WTC11 (cell line): ENCODE measurements around the gene RNF44. TPM values are rescaled to one million over a fixed set of nuclear protein-coding genes. Genes with fewer than 3 reads are reported as not detected.

Source experiments
- ATAC-seq: fragments of 200-7000 bp; cut with Tn5 transposase; 2 replicates; pipeline ENCODE4 v1.10.0; 2021; ENCODE audit warnings: mild to moderate bottlenecking, moderate library complexity
- CTCF ChIA-PET: fragments of 300-600 bp; sonication (Branson Sonifier 250); formaldehyde crosslinking; loops from one replicate; lab custom pipeline; 2021; ENCODE audit warnings: antibody characterized with exemption; lab: Charles Lee
- POLR2A ChIA-PET: fragments of 350-600 bp; sonication (Branson Sonifier 250); formaldehyde crosslinking; loops from one replicate; lab custom pipeline; 2021; ENCODE audit warnings: antibody characterized with exemption; lab: Charles Lee
- DNase-seq: peaks from one replicate; pipeline ENCODE4 v3.0.0; 2021; ENCODE audit warnings: low spot score
- H3K27ac Mint-ChIP-seq: 2 replicates; pipeline ENCODE4 v1.8.0; 2021; ENCODE audit warnings: mixed read lengths
- H3K27me3 Mint-ChIP-seq: 2 replicates; pipeline ENCODE4 v1.8.0; 2021; ENCODE audit warnings: low read depth, mild to moderate bottlenecking, moderate library complexity, mixed read lengths
- H3K36me3 Mint-ChIP-seq: 2 replicates; pipeline ENCODE4 v1.8.0; 2021; ENCODE audit warnings: mixed read lengths
- H3K4me1 Mint-ChIP-seq: 2 replicates; pipeline ENCODE4 v1.8.0; 2022; ENCODE audit warnings: mixed read lengths
- H3K4me3 Mint-ChIP-seq: 2 replicates; pipeline ENCODE4 v1.8.0; 2021; ENCODE audit warnings: mild to moderate bottlenecking, moderate library complexity, mixed read lengths
- H3K9me3 Mint-ChIP-seq: 2 replicates; pipeline ENCODE4 v1.8.0; 2021; ENCODE audit warnings: mixed read lengths
- ESRRA ChIP-seq: sonication (generic); formaldehyde crosslinking; IDR thresholded peaks from 2 replicates; pipeline ENCODE4 v1.8.1; 2022; ENCODE audit warnings: mild to moderate bottlenecking, missing genetic modification reagents, borderline replicate concordance
- FOXP1 ChIP-seq: sonication (generic); formaldehyde crosslinking; IDR thresholded peaks from 2 replicates; pipeline ENCODE4 v1.8.0; 2022; ENCODE audit warnings: missing genetic modification reagents, mild to moderate bottlenecking, moderate library complexity, borderline replicate concordance
- HMGA2 ChIP-seq: fragments of 250-450 bp; sonication (Bioruptor Pico); IDR thresholded peaks from 2 replicates; pipeline ENCODE4 v1.4.0; 2021; ENCODE audit warnings: mild to moderate bottlenecking, moderate library complexity
- JAZF1 ChIP-seq: fragments of 250-450 bp; sonication (Bioruptor Pico); IDR thresholded peaks from 2 replicates; pipeline ENCODE4 v1.9.0; 2021; ENCODE audit warnings: moderate library complexity, mild to moderate bottlenecking, inconsistent platforms
- KAT7 ChIP-seq: sonication (generic); formaldehyde crosslinking; IDR thresholded peaks from 2 replicates; pipeline ENCODE4 v1.8.1; 2023; ENCODE audit warnings: missing genetic modification reagents, mild to moderate bottlenecking, borderline replicate concordance
- NFE2L1 ChIP-seq: sonication (generic); formaldehyde crosslinking; IDR thresholded peaks from 2 replicates; pipeline ENCODE4 v1.8.1; 2023; ENCODE audit warnings: missing genetic modification reagents
- NFYB ChIP-seq: sonication (generic); formaldehyde crosslinking; conservative IDR thresholded peaks from 2 replicates; pipeline ENCODE4 v1.8.0; 2022; ENCODE audit warnings: low read depth, missing genetic modification reagents
- SP1 ChIP-seq: sonication (generic); formaldehyde crosslinking; conservative IDR thresholded peaks from 2 replicates; pipeline ENCODE4 v1.8.1; 2022; ENCODE audit warnings: missing genetic modification reagents
- ZNF263 ChIP-seq: sonication (generic); formaldehyde crosslinking; IDR thresholded peaks from 2 replicates; pipeline ENCODE4 v1.8.1; 2022; ENCODE audit warnings: low read depth, mild to moderate bottlenecking, moderate library complexity, missing genetic modification reagents
- ZNF317 ChIP-seq: sonication (generic); formaldehyde crosslinking; IDR thresholded peaks from 2 replicates; pipeline ENCODE4 v1.8.1; 2023; ENCODE audit warnings: low read depth, mild to moderate bottlenecking, moderate library complexity, missing genetic modification reagents, borderline replicate concordance
- total RNA-seq: library from RNA; stranded (reverse); gene quantifications from 3 replicates; pipeline ENCODE4 v1.2.3, GENCODE V29; 2021
- TF ChIP-seq, protein P1 (sequence below): fragments of 200-600 bp; IDR thresholded peaks from 2 replicates; pipeline ENCODE4 v1.8.0; 2022; ENCODE audit warnings: antibody characterized with exemption
- TF ChIP-seq, protein P2 (sequence below): sonication (generic); formaldehyde crosslinking; IDR thresholded peaks from 2 replicates; pipeline ENCODE4 v1.8.1; 2023; ENCODE audit warnings: mild to moderate bottlenecking, missing genetic modification reagents, moderate library complexity
- TF ChIP-seq, protein P3 (sequence below): sonication (generic); formaldehyde crosslinking; IDR thresholded peaks from 2 replicates; pipeline ENCODE4 v1.8.1; 2022; ENCODE audit warnings: mild to moderate bottlenecking, moderate library complexity, missing genetic modification reagents
- TF ChIP-seq, protein P4 (sequence below): sonication (generic); formaldehyde crosslinking; IDR thresholded peaks from 2 replicates; pipeline ENCODE4 v1.8.1; 2023; ENCODE audit warnings: mild to moderate bottlenecking, moderate library complexity, missing genetic modification reagents
- TF ChIP-seq, protein P5 (sequence below): sonication (generic); formaldehyde crosslinking; IDR thresholded peaks from 2 replicates; pipeline ENCODE4 v1.8.0; 2022; ENCODE audit warnings: missing genetic modification reagents
- TF ChIP-seq, protein P6 (sequence below): sonication (generic); formaldehyde crosslinking; IDR thresholded peaks from 2 replicates; pipeline ENCODE4 v1.8.0; 2023; ENCODE audit warnings: mild to moderate bottlenecking, missing genetic modification reagents
- TF ChIP-seq, protein P7 (sequence below): sonication (generic); formaldehyde crosslinking; IDR thresholded peaks from 2 replicates; pipeline ENCODE4 v1.8.1; 2023; ENCODE audit warnings: mild to moderate bottlenecking, missing genetic modification reagents
- TF ChIP-seq, protein P8 (sequence below): sonication (generic); formaldehyde crosslinking; IDR thresholded peaks from 2 replicates; pipeline ENCODE4 v1.8.0; 2022; ENCODE audit warnings: mild to moderate bottlenecking, missing genetic modification reagents

The RNF44 gene
- total RNA-seq, 1 experiment from 2014 or later = 233 TPM

DNA sequence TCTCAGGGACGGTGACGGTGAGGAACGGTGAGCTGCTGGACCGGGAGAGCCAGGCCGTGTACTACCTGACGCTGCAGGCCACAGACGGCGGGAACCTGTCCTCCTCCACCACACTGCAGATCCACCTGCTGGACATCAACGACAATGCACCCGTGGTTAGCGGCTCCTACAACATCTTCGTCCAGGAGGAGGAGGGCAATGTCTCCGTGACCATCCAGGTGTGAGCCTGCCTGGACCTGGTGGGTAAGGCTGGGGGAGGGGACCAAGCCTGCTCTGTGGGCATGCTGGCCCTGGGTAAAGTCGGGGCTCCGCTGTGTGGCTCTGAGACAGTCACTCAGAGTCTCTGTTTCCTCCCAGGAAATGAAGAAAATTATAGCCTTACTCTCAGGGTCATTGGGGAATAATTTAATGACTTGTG lies 41.2 kb upstream of the RNF44 start (continued):
- TF ChIP-seq, protein P1, sequence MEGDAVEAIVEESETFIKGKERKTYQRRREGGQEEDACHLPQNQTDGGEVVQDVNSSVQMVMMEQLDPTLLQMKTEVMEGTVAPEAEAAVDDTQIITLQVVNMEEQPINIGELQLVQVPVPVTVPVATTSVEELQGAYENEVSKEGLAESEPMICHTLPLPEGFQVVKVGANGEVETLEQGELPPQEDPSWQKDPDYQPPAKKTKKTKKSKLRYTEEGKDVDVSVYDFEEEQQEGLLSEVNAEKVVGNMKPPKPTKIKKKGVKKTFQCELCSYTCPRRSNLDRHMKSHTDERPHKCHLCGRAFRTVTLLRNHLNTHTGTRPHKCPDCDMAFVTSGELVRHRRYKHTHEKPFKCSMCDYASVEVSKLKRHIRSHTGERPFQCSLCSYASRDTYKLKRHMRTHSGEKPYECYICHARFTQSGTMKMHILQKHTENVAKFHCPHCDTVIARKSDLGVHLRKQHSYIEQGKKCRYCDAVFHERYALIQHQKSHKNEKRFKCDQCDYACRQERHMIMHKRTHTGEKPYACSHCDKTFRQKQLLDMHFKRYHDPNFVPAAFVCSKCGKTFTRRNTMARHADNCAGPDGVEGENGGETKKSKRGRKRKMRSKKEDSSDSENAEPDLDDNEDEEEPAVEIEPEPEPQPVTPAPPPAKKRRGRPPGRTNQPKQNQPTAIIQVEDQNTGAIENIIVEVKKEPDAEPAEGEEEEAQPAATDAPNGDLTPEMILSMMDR = peak; percentile 64
- TF ChIP-seq, protein P2, sequence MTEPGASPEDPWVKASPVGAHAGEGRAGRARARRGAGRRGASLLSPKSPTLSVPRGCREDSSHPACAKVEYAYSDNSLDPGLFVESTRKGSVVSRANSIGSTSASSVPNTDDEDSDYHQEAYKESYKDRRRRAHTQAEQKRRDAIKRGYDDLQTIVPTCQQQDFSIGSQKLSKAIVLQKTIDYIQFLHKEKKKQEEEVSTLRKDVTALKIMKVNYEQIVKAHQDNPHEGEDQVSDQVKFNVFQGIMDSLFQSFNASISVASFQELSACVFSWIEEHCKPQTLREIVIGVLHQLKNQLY (CRISPR knock-in tag) = no peak
- TF ChIP-seq, protein P3, sequence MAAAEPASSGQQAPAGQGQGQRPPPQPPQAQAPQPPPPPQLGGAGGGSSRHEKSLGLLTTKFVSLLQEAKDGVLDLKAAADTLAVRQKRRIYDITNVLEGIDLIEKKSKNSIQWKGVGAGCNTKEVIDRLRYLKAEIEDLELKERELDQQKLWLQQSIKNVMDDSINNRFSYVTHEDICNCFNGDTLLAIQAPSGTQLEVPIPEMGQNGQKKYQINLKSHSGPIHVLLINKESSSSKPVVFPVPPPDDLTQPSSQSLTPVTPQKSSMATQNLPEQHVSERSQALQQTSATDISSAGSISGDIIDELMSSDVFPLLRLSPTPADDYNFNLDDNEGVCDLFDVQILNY = peak; percentile 88; the same call in 1 of the 2 replicates
- TF ChIP-seq FOXP1 (peak; percentile 77; the same call in 1 of the 2 replicates), ZNF263 (CRISPR knock-in tag) (no peak), JAZF1 (CRISPR knock-in tag) (no peak), NFYB (CRISPR knock-in tag) (no peak)
- TF ChIP-seq, protein P4, sequence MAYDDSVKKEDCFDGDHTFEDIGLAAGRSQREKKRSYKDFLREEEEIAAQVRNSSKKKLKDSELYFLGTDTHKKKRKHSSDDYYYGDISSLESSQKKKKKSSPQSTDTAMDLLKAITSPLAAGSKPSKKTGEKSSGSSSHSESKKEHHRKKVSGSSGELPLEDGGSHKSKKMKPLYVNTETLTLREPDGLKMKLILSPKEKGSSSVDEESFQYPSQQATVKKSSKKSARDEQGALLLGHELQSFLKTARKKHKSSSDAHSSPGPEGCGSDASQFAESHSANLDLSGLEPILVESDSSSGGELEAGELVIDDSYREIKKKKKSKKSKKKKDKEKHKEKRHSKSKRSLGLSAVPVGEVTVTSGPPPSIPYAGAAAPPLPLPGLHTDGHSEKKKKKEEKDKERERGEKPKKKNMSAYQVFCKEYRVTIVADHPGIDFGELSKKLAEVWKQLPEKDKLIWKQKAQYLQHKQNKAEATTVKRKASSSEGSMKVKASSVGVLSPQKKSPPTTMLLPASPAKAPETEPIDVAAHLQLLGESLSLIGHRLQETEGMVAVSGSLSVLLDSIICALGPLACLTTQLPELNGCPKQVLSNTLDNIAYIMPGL (CRISPR knock-in tag) = 0 out of 2 replicates have a peak, but pooled peaks have one; percentile 50
- TF ChIP-seq, protein P5, sequence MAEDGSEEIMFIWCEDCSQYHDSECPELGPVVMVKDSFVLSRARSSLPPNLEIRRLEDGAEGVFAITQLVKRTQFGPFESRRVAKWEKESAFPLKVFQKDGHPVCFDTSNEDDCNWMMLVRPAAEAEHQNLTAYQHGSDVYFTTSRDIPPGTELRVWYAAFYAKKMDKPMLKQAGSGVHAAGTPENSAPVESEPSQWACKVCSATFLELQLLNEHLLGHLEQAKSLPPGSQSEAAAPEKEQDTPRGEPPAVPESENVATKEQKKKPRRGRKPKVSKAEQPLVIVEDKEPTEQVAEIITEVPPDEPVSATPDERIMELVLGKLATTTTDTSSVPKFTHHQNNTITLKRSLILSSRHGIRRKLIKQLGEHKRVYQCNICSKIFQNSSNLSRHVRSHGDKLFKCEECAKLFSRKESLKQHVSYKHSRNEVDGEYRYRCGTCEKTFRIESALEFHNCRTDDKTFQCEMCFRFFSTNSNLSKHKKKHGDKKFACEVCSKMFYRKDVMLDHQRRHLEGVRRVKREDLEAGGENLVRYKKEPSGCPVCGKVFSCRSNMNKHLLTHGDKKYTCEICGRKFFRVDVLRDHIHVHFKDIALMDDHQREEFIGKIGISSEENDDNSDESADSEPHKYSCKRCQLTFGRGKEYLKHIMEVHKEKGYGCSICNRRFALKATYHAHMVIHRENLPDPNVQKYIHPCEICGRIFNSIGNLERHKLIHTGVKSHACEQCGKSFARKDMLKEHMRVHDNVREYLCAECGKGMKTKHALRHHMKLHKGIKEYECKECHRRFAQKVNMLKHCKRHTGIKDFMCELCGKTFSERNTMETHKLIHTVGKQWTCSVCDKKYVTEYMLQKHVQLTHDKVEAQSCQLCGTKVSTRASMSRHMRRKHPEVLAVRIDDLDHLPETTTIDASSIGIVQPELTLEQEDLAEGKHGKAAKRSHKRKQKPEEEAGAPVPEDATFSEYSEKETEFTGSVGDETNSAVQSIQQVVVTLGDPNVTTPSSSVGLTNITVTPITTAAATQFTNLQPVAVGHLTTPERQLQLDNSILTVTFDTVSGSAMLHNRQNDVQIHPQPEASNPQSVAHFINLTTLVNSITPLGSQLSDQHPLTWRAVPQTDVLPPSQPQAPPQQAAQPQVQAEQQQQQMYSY (CRISPR knock-in tag) = no peak

DNA sequence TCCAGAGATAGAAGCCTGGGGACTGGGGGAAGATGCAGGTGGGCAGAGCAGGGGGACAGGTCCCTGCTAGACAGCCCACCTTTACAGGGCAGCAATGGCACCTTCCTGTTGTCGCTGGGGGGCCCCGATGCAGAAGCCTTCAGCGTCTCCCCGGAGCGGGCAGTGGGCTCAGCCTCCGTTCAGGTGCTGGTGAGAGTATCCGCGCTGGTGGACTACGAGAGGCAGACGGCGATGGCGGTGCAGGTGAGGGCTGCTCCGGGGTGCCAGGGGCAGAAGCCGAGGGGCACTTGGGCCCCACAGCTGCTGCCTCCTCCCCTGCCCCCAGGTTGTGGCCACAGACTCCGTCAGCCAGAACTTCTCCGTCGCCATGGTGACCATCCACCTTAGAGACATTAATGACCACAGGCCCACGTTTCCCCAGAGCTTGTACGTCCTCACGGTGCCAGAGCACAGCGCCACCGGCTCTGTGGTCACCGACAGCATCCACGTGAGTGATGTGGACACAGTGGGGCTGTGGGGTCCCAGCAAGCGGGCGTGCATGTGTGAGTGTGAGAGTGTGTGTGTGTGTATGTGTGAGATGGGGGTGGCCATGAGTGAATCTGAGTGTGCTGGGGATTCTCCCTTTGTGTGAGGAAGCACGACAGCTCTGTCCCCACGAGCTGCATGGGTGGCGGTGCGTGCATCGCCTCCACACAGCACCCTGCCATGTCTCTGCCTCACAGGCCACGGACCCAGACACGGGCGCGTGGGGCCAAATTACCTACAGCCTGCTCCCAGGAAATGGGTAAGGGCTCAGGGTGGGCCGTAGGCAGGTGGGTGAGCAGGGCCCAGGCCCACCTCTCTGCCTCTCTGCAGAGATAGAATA lies 40.3 kb upstream of the RNF44 start:
- DNase-seq = no peak
- Mint-ChIP-seq H3K27me3 (peaks cover 11% of the 10 kb centered on the region), H3K4me1 (peaks cover 2% of the 10 kb centered on the region), H3K4me3 (no peak overlapping the region), H3K36me3 (no peaks in the 10 kb centered on the region), H3K9me3 (no peaks in the 10 kb centered on the region), H3K27ac (no peak overlapping the region)
- POLR2A ChIA-PET = interaction anchor here (1.0 kb wide), 1 partner anchor 40 kb away, joined by 3 read pairs; no protein-coding TSS in a partner anchor
- CTCF ChIA-PET = interaction anchor here (1.0 to 2.8 kb wide), 15 partner anchors 16 to 848 kb away, joined by 3 to 21 read pairs (median 6); partner anchors contain the start of genes CLTB, RNF44 and TSPAN17
- no peak for ATAC-seq
- TF ChIP-seq KAT7 (CRISPR knock-in tag) (no peak), HMGA2 (CRISPR knock-in tag) (no peak), ZNF317 (no peak), NFE2L1 (no peak), SP1 (CRISPR knock-in tag) (no peak), ESRRA (CRISPR knock-in tag) (no peak)
- TF ChIP-seq, protein P6, sequence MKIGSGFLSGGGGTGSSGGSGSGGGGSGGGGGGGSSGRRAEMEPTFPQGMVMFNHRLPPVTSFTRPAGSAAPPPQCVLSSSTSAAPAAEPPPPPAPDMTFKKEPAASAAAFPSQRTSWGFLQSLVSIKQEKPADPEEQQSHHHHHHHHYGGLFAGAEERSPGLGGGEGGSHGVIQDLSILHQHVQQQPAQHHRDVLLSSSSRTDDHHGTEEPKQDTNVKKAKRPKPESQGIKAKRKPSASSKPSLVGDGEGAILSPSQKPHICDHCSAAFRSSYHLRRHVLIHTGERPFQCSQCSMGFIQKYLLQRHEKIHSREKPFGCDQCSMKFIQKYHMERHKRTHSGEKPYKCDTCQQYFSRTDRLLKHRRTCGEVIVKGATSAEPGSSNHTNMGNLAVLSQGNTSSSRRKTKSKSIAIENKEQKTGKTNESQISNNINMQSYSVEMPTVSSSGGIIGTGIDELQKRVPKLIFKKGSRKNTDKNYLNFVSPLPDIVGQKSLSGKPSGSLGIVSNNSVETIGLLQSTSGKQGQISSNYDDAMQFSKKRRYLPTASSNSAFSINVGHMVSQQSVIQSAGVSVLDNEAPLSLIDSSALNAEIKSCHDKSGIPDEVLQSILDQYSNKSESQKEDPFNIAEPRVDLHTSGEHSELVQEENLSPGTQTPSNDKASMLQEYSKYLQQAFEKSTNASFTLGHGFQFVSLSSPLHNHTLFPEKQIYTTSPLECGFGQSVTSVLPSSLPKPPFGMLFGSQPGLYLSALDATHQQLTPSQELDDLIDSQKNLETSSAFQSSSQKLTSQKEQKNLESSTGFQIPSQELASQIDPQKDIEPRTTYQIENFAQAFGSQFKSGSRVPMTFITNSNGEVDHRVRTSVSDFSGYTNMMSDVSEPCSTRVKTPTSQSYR = no peak
- TF ChIP-seq, protein P7, sequence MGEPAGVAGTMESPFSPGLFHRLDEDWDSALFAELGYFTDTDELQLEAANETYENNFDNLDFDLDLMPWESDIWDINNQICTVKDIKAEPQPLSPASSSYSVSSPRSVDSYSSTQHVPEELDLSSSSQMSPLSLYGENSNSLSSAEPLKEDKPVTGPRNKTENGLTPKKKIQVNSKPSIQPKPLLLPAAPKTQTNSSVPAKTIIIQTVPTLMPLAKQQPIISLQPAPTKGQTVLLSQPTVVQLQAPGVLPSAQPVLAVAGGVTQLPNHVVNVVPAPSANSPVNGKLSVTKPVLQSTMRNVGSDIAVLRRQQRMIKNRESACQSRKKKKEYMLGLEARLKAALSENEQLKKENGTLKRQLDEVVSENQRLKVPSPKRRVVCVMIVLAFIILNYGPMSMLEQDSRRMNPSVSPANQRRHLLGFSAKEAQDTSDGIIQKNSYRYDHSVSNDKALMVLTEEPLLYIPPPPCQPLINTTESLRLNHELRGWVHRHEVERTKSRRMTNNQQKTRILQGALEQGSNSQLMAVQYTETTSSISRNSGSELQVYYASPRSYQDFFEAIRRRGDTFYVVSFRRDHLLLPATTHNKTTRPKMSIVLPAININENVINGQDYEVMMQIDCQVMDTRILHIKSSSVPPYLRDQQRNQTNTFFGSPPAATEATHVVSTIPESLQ = no peak
- TF ChIP-seq, protein P8, sequence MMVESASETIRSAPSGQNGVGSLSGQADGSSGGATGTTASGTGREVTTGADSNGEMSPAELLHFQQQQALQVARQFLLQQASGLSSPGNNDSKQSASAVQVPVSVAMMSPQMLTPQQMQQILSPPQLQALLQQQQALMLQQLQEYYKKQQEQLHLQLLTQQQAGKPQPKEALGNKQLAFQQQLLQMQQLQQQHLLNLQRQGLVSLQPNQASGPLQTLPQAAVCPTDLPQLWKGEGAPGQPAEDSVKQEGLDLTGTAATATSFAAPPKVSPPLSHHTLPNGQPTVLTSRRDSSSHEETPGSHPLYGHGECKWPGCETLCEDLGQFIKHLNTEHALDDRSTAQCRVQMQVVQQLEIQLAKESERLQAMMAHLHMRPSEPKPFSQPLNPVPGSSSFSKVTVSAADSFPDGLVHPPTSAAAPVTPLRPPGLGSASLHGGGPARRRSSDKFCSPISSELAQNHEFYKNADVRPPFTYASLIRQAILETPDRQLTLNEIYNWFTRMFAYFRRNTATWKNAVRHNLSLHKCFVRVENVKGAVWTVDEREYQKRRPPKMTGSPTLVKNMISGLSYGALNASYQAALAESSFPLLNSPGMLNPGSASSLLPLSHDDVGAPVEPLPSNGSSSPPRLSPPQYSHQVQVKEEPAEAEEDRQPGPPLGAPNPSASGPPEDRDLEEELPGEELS (CRISPR knock-in tag) = no peak
